Measurements from ENCODE around the gene C20orf173.

DNA sequence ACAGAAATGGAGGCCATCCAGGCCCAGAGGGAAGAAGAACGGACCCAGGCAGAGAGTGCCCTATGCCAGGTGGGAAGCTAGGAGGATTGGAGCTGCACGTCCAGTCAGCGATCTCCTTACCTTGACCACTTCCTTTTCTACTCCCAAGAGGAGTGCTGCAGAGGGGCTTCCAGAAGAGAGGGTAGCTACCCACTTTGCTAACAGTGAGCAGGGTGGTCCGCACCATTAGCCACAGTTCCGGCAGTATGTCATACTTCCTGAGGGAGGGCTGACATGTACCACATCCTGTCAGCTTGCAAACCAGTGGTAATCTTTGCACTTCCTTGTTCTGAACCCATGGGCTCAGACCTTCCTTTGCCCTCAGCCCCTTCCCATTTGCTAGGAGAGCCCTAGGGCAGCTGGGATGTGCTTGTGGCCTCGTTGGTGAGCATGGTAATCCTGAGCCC is 38.7 kb downstream of the C20orf173 start:
- TF ChIP-seq ZNF274 (IDR thresholded peaks at IDR 0.05; ENCODE audit: low read depth, low read length) (no peak), YY1 (IDR thresholded peaks at IDR 0.05; ENCODE audit: insufficient read depth, insufficient read length) (no peak), SUZ12 (IDR thresholded peaks at IDR 0.05; ENCODE audit: extremely low read depth, insufficient read depth, insufficient read length) (no peak)

All from NT2/D1 (cell line).